ENCODE measurements around the gene TMEM132C. TPM values are rescaled to one million over a fixed set of nuclear protein-coding genes. Genes with fewer than 3 reads are reported as not detected.
"Not testable (repeated sequence)": the region's sequence is repeated elsewhere in the genome, so short reads cannot be mapped to it uniquely, and the experiment has no call there.

Gene TMEM132C
- polyA plus RNA-seq, 4 donors, result 2.7 to 5.6 (median 3.2) TPM

DNA sequence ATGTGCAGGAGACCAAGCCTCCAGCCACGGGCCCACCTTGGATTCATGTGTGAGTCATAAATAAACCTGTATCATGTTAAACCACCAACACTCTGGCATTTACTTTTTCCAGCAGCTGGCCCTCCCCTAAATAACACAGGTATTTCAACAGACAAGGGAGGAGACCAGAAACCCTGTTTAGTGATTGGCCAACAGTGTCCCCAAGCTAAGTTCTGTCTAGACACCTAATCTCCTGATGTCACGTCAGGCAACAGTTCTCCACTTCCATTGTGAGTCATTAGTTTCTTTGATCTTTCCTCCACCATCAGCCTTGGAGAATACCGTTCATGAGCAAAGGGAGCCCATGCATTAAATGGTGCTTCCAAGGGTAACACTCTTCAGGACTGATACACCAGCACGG is 196.9 kb downstream of the TMEM132C start:
- no peak for DNase-seq (ENCODE audit: low read depth in 4 of 4, low spot score in 3 of 4)

DNA sequence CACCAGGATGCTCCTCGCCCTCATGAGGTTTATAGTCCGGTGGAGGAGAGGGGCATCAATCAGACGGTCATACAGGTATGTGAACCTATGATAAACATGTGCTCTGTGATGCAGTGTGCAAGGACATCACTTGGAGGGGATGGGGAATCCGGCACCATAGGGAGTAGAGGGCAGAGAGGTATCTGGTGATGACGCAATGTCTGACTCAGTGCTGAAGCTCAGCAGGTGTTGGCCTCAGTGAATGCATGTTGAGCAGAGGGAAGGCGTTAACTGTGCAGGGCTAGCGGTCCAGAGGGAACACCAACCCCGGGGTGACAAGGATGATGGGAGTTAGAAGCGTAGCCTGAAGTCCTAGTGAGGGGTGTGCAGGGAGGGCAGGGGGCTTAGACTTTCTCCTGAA is 200.9 kb downstream of the TMEM132C start:
- no peak for DNase-seq (ENCODE audit: low read depth in 4 of 4, low spot score in 3 of 4)

DNA sequence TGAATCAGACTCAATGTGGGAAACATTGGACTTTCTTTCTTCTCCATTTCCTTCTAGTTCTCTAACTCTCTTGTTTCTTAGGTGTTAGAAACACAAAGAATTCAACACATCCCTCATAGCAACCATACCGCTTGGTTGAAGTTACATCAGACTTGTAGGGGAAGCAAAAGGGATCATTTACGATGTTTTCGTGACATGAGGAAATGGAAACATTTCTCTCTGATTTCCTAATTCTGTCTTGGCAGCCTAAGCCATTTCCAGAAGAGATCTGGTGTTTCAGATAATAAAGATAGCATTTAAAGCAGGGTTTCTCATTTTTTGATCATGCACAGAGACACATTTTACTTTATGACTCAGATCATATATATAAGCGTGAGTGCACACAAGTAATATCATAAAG is 202.0 kb downstream of the TMEM132C start:
- DNase-seq (ENCODE audit: low read depth in 4 of 4, low spot score in 3 of 4), result no peak

DNA sequence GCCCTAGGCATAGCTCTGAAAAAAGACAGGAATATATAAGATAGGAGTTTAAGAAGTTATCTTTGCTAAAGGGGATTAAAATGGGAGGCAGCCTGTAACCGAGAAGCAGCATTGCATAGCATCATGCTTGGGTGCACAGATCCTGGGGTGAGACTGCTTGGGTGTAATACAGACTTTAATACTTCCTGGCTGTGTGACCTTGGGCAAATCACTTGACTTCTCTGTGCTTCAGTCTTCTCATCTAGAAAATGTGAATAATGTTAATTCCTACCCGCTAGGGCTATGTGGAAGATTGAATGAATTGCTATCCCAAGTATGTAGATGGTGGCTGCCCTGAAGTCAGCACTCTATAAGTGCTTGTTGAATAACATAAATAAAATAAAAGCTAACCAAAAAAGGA is 204.5 kb downstream of the TMEM132C start:
- no peak for DNase-seq (ENCODE audit: low read depth in 4 of 4, low spot score in 3 of 4)

DNA sequence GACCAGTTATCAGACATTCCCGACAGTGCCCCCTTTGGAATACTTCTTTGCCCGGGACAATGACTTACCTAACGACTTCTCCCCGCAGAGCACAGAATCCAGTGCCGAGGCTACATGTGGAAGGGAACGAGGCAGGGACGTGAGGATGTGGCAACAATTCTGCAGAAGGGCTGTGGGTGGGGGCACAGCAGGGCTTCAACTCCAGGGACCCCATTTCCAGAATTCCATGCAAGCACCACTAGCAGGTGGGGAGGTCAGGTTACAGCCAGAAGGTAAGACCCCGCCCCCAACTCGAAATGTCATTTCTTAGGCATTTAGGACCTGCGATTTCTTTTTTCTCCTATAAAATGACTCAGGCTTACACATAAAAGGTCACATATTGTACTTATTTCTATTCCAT is 207.9 kb downstream of the TMEM132C start:
- no peak for DNase-seq (ENCODE audit: low read depth in 4 of 4, low spot score in 3 of 4)

DNA sequence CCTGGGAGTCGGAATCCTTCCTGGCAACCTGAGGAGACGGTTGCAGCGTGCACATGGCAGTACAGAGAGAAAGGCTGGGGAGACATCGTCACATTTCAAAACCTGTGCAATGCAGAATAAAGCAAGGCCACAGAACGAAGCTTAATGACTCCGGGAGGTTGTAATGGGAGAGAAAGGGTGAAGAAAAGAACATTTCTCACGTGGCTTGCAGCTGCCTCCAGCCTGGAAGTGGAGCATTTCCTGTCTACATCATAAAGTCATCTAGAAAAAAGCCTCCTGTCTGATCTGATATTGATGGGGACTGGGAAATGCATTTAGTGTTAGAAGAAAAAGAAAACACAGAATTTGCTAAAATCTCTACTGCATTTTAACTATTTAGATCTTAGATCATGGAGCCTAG is 209.3 kb downstream of the TMEM132C start:
- no peak for DNase-seq (ENCODE audit: low read depth in 4 of 4, low spot score in 3 of 4)

DNA sequence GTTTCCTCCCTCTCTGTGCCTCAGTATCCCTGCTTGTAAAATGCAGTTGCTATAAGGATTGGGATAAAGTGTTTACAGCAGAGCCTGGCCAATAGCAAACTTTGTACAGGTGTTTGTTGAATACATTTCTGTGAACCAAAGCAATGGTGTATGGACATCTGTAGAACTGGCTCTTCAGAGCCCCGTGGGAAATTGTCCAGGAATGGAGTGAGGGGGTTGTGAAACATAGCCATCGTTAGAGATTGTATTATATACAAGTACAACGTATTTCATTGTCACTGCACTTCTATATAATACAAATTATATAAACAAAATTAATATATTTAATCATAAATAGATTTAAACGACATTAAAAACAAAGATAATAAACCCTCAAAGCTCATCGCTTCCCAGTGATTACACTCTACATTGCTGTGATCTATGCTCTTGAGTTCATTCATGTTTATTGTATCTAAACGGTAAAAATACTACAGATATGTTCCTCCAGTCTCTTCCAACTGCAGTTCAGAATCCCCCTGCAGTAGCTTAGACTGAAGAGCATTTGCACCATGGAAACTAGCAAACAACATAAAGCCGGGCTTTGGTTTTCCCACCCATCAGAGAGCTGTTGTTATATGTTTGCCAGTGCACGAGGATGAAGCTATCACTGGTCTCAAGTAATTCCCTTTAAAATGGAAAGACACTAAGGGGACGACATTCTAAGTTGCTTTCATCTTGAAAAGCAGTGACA is 216.7 kb downstream of the TMEM132C start:
- no peak for DNase-seq (ENCODE audit: low read depth in 4 of 4, low spot score in 3 of 4)

DNA sequence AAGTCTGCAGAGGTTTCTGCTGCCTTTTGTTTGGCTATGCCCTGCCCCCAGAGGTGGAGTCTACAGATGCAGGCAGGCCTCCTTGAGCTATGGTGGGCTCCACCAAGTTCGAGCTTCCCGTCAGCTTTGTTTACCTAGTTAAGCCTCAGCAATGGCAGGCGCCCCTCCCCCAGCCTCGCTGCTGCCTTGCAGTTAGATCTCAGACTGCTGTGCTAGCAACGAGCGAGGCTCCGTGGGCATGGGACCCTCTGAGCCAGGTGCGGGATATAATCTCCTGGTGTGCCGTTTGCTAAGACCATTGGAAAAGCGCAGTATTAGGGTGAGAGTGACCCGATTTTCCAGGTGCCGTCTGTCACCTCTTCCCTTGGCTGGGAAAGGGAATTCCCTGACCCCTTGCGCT is 230.4 kb downstream of the TMEM132C start:
- not testable (repeated sequence) for DNase-seq (ENCODE audit: low read depth in 4 of 4, low spot score in 3 of 4)

DNA sequence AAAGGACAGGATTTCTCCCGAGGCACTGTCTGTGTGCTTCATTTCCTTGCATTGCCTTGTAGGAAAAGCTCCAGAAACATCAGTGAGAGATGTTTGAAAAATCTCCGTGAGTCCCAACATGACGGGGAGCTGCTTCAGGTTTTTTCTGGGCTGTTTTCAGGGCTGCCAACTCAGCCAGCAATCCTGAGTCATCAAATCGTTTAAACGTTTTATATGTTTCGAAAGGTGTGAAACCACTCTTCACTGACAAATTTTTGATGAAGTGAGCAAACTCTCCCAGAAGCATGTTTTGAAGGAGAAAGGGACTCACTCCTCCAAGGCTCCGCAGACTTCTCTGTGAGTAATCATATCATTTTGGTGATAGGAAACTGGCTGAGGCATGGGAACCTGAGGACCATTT is 240.5 kb downstream of the TMEM132C start:
- DNase-seq (ENCODE audit: low read depth in 4 of 4, low spot score in 3 of 4), result no peak

DNA sequence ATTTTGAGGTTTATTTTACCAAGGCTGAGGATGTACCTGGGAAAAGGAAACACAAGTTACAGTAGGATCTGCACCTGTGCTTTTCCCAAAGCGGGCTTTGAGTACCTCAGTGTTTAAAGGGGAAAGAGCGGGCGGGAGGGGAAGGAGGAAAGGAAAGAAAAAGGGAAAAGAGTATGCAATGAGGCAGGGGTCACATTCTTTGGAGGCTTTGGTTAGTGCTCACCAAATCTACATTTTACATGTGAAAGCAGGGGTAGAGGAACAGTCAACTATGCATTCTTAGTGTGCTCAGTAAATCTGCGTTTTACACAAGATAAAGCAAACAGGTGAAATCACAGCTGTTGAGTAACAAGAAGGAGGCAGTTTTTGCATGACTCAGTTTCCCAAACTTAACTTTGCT is 242.2 kb downstream of the TMEM132C start:
- DNase-seq (ENCODE audit: low read depth in 4 of 4, low spot score in 3 of 4), result no peak

DNA sequence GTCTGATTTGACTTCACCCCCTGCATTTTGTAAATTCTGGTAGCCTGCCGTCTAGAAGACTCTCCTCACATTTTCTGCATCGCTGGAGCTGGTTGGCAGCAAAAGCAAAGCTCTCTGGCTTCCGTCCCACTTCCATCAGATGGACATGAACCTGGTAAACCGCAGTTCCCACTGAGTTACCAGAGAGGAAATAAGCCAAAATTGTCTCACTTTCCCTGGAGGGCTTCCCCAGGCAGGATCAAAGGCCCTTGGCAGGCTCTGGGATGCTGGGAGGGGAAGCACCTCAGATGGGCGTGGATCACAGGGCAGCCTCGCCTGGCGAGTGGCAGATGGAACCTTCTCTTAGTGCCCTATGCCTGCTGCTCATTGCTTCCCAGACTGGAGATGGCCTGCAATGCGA is 243.5 kb downstream of the TMEM132C start:
- no peak for DNase-seq (ENCODE audit: low read depth in 4 of 4, low spot score in 3 of 4)

DNA sequence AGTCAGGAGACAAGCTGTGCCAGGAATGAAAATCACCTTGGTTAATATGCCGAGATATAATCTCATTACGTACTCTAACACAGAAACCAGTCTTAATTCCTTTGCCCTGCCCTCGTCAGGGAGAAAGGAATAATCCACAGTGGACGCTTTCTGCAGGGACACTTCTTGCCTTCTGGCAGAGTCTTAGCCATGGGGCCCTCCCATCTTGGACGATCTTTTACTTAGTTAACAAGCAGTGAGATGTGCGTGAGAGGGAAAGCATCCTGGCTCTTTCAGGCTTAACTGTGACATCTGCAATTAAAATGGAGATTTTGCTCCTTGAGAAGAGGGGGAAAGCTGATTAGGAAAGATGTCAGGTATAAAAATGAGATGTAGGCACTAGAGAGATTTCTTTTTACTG is 246.4 kb downstream of the TMEM132C start:
- DNase-seq (ENCODE audit: low read depth in 4 of 4, low spot score in 3 of 4), result no peak

DNA sequence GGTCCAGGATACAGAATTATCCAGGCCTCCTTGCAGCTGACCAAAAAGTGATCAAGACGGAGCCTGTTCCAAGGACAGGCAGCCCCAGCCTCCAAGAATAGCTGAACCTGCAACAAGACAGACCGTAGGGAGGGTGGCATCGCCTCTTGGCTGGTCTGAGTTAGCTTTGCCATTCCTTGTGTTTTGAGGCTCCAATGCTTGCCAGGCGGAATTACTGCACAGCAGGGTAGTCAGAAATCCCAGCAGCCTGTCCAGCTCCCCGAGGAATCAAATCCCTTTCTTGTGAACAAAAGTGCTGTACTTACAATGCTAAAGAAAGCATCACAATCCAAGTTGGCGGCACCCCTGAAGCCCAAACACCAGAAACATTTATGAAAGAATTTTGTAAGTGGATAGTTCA is 246.9 kb downstream of the TMEM132C start:
- DNase-seq (ENCODE audit: low read depth in 4 of 4, low spot score in 3 of 4), result no peak

DNA sequence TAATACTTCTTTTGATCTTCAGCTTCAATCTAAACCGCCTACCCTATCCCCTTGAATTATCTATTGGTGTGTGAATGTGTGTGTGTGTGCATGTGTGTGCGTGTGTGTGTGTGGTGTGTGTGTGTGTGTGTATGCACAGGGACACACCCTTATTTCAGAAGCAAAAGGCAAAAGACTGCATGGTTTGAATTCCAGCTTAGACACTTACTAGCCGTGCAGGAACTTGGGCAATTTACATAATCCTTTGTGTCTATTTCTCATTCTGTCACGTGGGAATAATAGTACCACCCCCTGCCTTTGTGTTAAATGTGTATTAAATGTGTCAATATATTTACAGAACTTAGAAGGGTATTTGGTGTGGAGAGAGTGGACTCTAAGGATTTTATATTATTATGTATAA is 251.7 kb downstream of the TMEM132C start:
- no peak for DNase-seq (ENCODE audit: low read depth in 4 of 4, low spot score in 3 of 4)

DNA sequence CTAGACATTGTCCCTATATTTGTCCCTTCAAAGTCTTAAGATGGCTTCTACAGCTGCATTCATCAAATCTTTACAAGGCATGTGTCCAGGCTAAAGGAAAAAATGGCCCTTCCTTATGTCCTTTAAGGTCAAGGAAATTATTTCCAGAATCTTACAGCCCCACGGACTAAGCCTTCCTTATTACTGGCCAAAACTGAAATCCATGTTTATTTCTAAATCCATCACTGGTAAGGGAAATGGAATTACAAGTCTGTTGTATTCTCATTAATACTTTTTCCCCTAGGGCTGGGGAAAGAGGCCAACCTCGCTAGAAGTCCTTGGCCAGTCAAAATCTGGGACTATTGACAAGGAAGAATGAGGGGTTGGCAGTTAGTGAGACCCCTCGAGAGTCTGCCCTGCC is 252.5 kb downstream of the TMEM132C start:
- DNase-seq (ENCODE audit: low read depth in 4 of 4, low spot score in 3 of 4), result no peak

DNA sequence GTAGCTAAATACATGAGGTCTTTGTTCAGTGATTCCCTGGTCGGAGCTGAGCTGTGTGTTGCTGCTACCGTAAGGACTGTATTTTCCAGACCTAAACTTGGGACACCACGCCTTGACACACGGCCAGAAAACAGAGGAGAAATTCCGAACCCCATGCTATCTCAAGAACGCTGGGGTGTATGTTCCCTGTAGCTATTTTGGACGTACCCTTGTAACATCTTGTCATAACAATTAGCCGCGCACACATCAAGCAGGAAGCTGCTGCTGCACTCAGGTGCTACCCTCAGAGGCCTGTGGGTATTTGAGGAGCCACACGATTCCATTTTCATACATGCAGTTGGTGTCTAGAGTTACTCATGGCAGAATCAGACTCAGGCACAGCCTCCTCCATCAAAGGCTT is 255.0 kb downstream of the TMEM132C start:
- DNase-seq (ENCODE audit: low read depth in 4 of 4, low spot score in 3 of 4), result no peak

DNA sequence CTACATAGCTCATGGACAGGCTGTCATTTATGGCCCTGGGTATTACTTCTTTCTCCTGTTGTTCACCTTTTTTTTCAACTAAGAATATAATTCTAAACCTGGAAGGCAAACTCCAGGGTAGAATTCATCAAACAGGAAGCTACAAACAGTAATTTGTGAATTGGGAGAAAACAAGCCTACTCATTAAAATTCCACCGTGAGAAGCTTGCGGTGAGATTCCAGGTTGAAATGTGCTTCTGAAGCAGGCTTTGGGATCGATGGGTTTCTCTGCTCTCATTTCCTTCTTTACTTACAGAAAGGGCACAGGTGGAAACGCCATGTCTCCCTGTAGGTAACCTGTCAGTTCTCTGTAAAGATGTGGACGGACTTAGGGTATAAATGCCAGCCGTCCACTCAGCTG is 257.5 kb downstream of the TMEM132C start:
- no peak for DNase-seq (ENCODE audit: low read depth in 4 of 4, low spot score in 3 of 4)

DNA sequence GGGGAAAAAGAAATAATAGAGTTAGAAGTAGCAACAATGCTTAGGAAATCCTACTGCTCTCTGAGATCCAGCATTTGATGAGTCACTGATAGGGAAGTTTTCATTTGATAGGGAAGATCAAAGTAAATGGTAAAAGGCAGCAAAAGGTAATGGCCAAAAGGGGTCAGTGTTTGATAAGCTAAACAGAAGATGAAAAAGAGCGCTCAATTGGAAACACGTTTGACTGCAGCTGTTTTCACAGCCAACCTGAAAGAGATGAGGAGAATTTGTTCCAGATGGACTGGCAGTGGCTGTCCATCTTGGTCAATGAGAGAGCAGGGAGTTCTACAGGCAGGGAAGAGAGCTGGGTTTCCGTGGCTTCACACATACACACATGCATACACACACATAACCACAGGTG is 264.2 kb downstream of the TMEM132C start:
- DNase-seq (ENCODE audit: low read depth in 4 of 4, low spot score in 3 of 4), result no peak

DNA sequence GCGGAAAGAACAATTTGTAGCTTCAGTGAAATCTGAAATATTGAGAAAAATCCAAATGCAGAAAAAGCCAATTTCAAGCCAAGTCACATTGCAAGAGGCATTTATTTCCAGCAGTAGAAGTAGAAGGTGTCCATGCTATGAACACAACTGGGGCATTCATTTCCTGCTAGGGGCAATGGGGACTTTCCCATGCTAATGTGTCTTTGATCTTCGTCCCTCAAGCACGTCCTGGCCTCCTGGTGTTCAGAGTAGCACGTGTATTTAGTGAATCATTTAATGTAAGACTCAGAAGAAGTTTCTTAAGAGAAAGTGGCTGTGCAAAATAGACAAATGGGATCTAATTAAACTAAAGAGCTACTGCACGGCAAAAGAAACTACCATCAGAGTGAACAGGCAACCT is 267.9 kb downstream of the TMEM132C start:
- DNase-seq (ENCODE audit: low read depth in 4 of 4, low spot score in 3 of 4), result no peak

DNA sequence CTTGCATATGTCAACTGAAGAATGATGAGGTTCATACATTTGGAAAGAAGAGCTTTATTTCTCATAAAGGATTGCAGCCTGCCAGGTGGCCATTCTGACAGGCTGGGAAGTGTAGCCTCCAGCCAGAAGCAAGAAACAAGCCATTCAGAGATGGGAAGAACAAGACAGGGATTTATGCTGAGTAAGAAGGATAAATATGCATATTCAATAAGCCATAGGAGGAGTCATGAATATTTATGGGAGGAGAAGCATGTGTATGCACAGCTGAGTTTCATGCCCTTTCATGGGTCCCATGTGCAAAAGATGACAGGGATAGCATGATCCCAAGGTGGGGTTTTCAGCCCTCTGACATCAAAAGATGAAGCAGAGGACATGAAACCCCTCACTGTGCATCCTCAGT is 269.8 kb downstream of the TMEM132C start:
- DNase-seq (ENCODE audit: low read depth in 4 of 4, low spot score in 3 of 4), result no peak

DNA sequence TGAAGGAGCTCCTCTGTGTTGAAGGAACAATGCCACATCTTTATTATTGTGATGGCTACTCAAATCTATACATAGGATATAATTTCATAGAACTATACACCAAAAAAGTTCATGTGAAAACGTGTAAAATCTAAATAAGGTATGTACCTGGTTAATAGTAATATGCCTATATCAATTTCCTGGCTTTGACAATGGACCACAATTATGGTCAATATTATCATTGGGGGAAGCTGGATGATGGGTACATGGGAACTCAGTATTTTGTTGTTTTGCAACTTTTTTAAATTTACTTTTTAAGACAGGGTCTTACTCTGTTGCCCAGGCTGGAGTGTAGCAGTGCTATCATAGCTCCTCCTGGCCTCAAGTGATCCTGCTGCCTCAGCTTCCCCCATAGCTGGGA is 270.7 kb downstream of the TMEM132C start:
- no peak for DNase-seq (ENCODE audit: low read depth in 4 of 4, low spot score in 3 of 4)

DNA sequence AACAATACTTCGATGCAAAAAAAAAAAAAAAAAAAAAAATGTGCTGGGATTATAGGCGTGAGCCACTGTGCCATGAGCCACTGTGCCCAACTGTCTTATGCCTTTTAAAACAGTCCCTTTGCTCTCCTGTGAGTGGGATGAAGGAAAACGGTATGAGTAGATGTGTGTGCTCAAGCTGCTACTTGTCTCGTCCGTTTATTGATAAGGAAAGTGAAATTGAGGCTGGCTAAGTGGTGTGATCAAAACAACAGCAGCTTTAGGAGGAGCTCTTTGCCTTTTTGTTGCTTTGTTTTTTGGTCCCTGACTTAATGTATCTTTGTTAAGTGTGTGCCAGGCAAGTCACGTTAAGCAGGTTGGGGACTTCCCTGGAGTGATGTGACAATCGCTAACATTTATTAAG is 275.9 kb downstream of the TMEM132C start:
- DNase-seq (ENCODE audit: low read depth in 4 of 4, low spot score in 3 of 4), result no peak

DNA sequence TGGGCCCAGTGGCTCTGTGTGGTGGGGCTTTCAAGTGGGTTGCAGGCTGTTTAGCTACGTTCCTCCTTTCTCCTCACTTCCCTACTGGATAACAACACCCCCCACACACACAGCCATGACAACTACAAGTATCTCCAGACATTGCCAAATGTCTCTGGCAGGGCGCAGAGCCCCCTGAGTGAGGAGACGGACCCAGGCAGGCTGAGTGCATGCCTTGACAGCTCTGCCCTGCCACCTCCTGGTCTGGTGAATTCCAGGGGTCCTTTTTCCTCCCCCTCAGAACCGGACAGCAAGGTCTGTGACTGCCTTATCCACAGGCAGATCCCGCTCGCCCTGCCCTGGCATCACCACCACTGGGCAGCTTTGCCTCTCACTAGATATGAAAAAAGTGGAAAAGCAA is 276.5 kb downstream of the TMEM132C start:
- DNase-seq (ENCODE audit: low read depth in 4 of 4, low spot score in 3 of 4), result no peak

Measured in left renal pelvis (tissue), 4 donors.